ENCODE measurements around the gene STPG3.

STPG3 gene

DNA sequence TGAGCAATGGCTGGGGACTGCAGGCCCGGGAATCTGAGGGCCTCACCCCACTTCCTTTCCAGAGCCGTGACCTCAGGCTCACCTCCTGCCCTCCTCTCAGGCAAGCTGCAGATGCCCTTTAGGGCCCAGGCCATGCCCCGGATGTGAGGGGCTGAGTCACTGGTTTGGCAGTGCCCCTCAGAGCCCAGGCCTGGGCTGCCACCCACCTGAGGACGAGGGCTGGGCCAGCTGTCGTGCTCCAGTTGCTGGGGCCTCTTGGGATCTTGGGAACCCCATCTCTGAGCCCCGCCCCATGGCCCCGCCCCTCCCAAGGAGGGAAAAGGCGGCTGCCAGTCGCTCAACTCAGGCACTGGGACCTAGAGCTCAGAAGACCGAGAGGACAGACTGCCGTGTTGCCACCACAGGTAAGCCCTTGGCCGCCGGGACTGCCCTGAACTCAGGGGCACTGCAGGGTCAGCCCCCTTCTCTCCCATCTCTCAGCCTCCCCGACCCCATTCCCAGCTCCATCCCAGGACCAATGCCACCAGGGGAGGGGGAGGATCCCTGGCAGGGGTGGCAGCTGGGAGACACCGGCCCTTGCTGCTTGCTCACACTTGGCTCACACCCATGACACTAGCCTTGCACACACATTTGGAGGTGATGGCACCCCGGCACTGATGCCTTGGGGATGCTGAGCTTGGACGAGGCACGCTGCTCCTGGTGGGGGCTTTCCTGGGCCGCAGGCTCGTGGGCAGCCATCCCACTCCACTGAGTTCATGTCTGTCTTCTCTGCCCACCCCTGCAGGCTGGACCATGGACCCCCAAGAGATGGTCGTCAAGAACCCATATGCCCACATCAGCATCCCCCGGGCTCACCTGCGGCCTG, 26.0 kb upstream of the STPG3 start, which contains the start of gene CYSRT1:
Gene CYSRT1 (plus strand): TSS at position 345 of the 865 bp plus-strand sequence. CDS start 448 bp downstream, at position 793.
- H3K79me2 ChIP-seq (ENCODE audit: insufficient read depth, low read depth), result no peaks in the 10 kb centered on the region
- peaks cover 15% of the 10 kb centered on the region for H3K27me3 ChIP-seq (ENCODE audit: insufficient read depth, low read depth)
- H3K4me2 ChIP-seq, result peak within 1 kb of the TSS; percentile 80
- H3K9ac ChIP-seq, result no peak within 1 kb of the TSS
- H3K4me3 ChIP-seq (IDR thresholded peaks at IDR 0.05; ENCODE audit: insufficient read depth, low read depth, low read length), result no peak within 1 kb of the TSS
- peak within 1 kb of the TSS; percentile 73 for H2AFZ ChIP-seq (ENCODE audit: low read depth)
- H3K4me1 ChIP-seq (ENCODE audit: low read depth, poor library complexity, severe bottlenecking), result peaks cover 10% of the 10 kb centered on the region
- TF ChIP-seq, protein P1, sequence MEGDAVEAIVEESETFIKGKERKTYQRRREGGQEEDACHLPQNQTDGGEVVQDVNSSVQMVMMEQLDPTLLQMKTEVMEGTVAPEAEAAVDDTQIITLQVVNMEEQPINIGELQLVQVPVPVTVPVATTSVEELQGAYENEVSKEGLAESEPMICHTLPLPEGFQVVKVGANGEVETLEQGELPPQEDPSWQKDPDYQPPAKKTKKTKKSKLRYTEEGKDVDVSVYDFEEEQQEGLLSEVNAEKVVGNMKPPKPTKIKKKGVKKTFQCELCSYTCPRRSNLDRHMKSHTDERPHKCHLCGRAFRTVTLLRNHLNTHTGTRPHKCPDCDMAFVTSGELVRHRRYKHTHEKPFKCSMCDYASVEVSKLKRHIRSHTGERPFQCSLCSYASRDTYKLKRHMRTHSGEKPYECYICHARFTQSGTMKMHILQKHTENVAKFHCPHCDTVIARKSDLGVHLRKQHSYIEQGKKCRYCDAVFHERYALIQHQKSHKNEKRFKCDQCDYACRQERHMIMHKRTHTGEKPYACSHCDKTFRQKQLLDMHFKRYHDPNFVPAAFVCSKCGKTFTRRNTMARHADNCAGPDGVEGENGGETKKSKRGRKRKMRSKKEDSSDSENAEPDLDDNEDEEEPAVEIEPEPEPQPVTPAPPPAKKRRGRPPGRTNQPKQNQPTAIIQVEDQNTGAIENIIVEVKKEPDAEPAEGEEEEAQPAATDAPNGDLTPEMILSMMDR (conservative IDR thresholded peaks at IDR 0.05; ENCODE audit: low read depth, low read length), result no peak
- H3K36me3 ChIP-seq (ENCODE audit: insufficient read depth), result no peaks in the 10 kb centered on the region
- no peaks in the 10 kb centered on the region for H4K20me1 ChIP-seq (ENCODE audit: insufficient read depth)
- no peak within 1 kb of the TSS for H3K27ac ChIP-seq

DNA sequence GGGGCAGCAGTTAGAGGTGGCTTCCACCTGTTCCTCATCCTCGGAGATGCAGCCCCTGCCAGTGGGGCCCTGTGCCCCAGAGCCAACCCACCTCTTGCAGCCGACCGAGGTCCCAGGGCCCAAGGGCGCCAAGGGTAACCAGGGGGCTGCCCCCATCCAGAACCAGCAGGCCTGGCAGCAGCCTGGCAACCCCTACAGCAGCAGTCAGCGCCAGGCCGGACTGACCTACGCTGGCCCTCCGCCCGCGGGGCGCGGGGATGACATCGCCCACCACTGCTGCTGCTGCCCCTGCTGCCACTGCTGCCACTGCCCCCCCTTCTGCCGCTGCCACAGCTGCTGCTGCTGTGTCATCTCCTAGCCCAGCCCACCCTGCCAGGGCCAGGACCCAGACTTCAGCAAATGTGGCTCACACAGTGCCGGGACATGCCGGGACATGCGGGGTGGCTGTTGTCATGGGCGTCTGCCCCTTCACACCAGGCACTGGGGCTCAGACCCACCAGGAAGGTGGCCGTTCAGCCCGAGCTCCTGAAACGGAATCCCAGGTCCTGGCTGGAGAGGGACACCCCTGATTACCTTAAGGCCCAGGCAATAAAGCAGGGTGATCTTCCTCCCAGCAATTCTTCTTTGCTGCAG, 25.3 kb upstream of the STPG3 start:
- no peak overlapping the region for H3K4me2 ChIP-seq
- H3K4me1 ChIP-seq (ENCODE audit: low read depth, poor library complexity, severe bottlenecking), result peaks cover 10% of the 10 kb centered on the region
- TF ChIP-seq, protein P1 (conservative IDR thresholded peaks at IDR 0.05; ENCODE audit: low read depth, low read length), result no peak

DNA sequence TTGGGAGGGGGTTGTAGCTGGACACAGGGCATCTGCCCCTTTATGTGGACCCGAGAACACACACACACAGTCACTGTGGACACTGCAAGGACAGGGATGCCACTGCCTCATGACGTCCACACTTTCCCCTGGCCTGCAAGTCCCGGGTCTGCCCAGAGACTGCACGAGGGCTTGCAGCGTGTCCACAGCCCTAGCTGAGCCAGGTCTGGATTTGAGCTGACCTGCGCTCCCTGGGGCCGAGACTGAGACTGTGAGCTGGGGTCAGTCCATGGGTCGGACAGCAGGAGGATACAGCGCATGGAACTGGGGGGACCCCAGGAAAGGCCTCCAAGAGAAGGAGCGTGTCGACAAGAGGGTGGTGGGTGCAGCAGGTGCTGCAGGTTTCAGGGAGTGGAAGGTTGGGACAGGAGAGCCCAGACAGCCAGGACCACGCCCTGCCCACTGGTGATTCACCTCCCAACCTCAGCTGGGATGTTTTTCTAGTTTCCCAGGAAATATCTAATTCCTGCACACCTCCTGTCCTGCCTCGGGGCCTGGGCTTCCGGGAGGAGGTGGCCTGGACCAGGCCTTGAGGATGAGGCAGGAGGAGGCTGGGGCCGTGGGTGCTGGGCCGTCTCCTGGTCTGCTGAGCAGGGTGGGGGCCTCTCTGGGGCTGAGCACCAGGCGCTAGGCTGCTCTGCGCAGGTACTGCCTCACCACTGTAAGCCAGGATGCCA, 24.6 kb upstream of the STPG3 start:
- TF ChIP-seq, protein P1 (conservative IDR thresholded peaks at IDR 0.05; ENCODE audit: low read depth, low read length), result no peak
- H3K36me3 ChIP-seq (ENCODE audit: insufficient read depth), result no peaks in the 10 kb centered on the region
- H3K4me1 ChIP-seq (ENCODE audit: low read depth, poor library complexity, severe bottlenecking), result peaks cover 10% of the 10 kb centered on the region
- no peaks in the 10 kb centered on the region for H4K20me1 ChIP-seq (ENCODE audit: insufficient read depth)
- H2AFZ ChIP-seq (ENCODE audit: low read depth), result no peak overlapping the region
- H3K27ac ChIP-seq, result no peak overlapping the region
- no peaks in the 10 kb centered on the region for H3K79me2 ChIP-seq (ENCODE audit: insufficient read depth, low read depth)
- no peak overlapping the region for H3K4me2 ChIP-seq
- H3K4me3 ChIP-seq (IDR thresholded peaks at IDR 0.05; ENCODE audit: insufficient read depth, low read depth, low read length), result no peak overlapping the region
- no peak overlapping the region for H3K9ac ChIP-seq
- peaks cover 26% of the 10 kb centered on the region for H3K27me3 ChIP-seq (ENCODE audit: insufficient read depth, low read depth)

More for the DNA sequence above, 25.3 kb upstream of the STPG3 start:
- Histone ChIP-seq H4K20me1 (ENCODE audit: insufficient read depth) (no peaks in the 10 kb centered on the region), H3K36me3 (ENCODE audit: insufficient read depth) (no peaks in the 10 kb centered on the region), H3K79me2 (ENCODE audit: insufficient read depth, low read depth) (no peaks in the 10 kb centered on the region), H2AFZ (ENCODE audit: low read depth) (no peak overlapping the region), H3K4me3 (IDR thresholded peaks at IDR 0.05; ENCODE audit: insufficient read depth, low read depth, low read length) (no peak overlapping the region), H3K27me3 (ENCODE audit: insufficient read depth, low read depth) (peaks cover 19% of the 10 kb centered on the region), H3K27ac (no peak overlapping the region), H3K9ac (no peak overlapping the region)

DNA sequence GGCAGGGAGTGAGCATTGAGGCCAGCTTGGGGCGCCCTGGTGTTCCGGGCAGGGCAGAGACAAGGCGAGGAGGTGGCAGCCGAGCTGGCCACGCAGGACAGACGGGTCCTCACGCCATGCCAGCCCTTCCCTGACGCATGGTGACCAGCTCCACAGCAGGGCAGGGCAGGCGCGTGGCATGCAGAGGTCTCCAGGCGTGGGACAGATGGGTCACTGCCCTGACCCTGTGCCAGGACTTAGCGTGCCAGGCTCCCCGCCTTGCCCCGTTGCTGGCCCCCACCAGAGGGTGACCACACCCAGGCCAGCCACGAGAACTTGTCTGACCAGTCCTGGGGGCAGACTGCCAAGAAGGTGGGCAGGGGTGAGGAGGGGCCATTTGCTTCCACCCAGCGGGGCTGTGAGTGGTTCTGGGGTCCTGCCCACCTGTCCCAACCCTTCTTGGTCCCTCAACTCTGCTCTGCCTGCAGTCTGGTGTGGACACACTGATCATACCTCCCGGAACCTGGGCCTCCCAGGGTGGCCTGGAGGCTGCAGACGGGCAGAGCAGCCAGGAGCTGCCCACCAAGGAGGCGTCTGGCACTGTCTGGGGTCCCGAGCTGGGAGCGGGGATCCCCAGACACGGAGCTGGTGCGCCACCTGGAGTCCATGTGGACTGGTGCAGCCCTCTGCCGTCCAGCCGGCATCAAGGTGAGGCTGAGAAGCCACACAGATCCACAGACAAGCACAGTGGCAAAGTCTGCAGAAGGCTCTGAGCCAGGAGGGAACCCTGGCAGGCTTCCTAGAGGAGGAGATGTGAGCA, 23.8 kb upstream of the STPG3 start, which contains the start of gene RNF224:
Gene RNF224 (plus strand): TSS at position 449 of the 799 bp plus-strand sequence. CDS start 834 bp downstream, outside the sequence.
- H3K36me3 ChIP-seq (ENCODE audit: insufficient read depth), result no peaks in the 10 kb centered on the region
- peaks cover 33% of the 10 kb centered on the region for H3K27me3 ChIP-seq (ENCODE audit: insufficient read depth, low read depth)
- H3K4me3 ChIP-seq (IDR thresholded peaks at IDR 0.05; ENCODE audit: insufficient read depth, low read depth, low read length), result no peak within 1 kb of the TSS
- no peak within 1 kb of the TSS; the same call in 1 of the 2 replicates for H2AFZ ChIP-seq (ENCODE audit: low read depth)
- no peak within 1 kb of the TSS for H3K9ac ChIP-seq
- H3K79me2 ChIP-seq (ENCODE audit: insufficient read depth, low read depth), result no peaks in the 10 kb centered on the region
- H3K4me1 ChIP-seq (ENCODE audit: low read depth, poor library complexity, severe bottlenecking), result peaks cover 10% of the 10 kb centered on the region
- no peaks in the 10 kb centered on the region for H4K20me1 ChIP-seq (ENCODE audit: insufficient read depth)
- H3K27ac ChIP-seq, result no peak within 1 kb of the TSS
- H3K4me2 ChIP-seq, result no peak within 1 kb of the TSS
- TF ChIP-seq, protein P1 (conservative IDR thresholded peaks at IDR 0.05; ENCODE audit: low read depth, low read length), result peak; percentile 95
